ENCODE results near the gene FAM162A. TPM values are rescaled to one million over a fixed set of nuclear protein-coding genes. Genes with fewer than 3 reads are reported as not detected.

The FAM162A gene
- total RNA-seq (2022) (34.3 and 38.0 TPM in 2 replicates), Bru-seq, nascent RNA (percentile 59 among the genes with signal in this experiment), BruChase-seq, experiment 1, labeled RNA remaining after a 6-hour chase (percentile 54 among the genes with signal in this experiment), BruChase-seq, experiment 2, labeled RNA remaining after a 2-hour chase (percentile 43 among the genes with signal in this experiment)
- long read RNA-seq, transcript FAM162A-203 (5 exons, 3,052 nt): major isoform, 80 of 84 reads
- long read RNA-seq, partial matches to known transcripts: 1 of 84 reads
- long read RNA-seq, other reads (novel, unspliced or antisense): 3 of 84 reads

GRCh38 chr3:122383771-122384697 lies at the start of gene FAM162A:
FAM162A (plus strand) TSS chr3:122384182; CDS start chr3:122384266, 84 bp downstream.
- H3K9me3 Mint-ChIP-seq (ENCODE audit: low read depth, unreplicated experiment): no peaks in the 10 kb centered on the region
- no peaks in the 10 kb centered on the region for H3K27me3 Mint-ChIP-seq (ENCODE audit: unreplicated experiment)
- H3K36me3 Mint-ChIP-seq (ENCODE audit: insufficient read depth, unreplicated experiment): peaks cover 22% of the 10 kb centered on the region
- H3K4me3 Mint-ChIP-seq (ENCODE audit: low read depth, unreplicated experiment): peak within 1 kb of the TSS; percentile 87
- intact Hi-C loops (cut with micrococcal nuclease; ENCODE audit: unreplicated experiment): no loop called here
- TF ChIP-seq CTCF (IDR thresholded peaks at IDR 0.05; ENCODE audit: unreplicated experiment): peak; percentile 39
- peak within 1 kb of the TSS; percentile 78 for H3K27ac Mint-ChIP-seq (ENCODE audit: unreplicated experiment)
- CTCF ChIA-PET: interaction anchor here (0.6 to 2.9 kb wide), 10 partner anchors 9 to 296 kb away, joined by 3 to 24 read pairs (median 5); partner anchors contain the start of genes DTX3L, PARP9 and WDR5B
- BruUV-seq (replicated peaks): no TSS peak
- peak; percentile 97 for DNase-seq
- peaks cover 9% of the 10 kb centered on the region for H3K4me1 Mint-ChIP-seq (ENCODE audit: low read depth, unreplicated experiment)

GRCh38 chr3:122342803-122343202 lies 41.2 kb upstream of the FAM162A start:
- no peak for DNase-seq
- BruUV-seq (replicated peaks): no TSS peak
- intact Hi-C loops (cut with micrococcal nuclease; ENCODE audit: unreplicated experiment): no loop called here
- TF ChIP-seq CTCF (IDR thresholded peaks at IDR 0.05; ENCODE audit: unreplicated experiment): no peak
- Mint-ChIP-seq H3K4me1 (ENCODE audit: low read depth, unreplicated experiment) (no peaks in the 10 kb centered on the region), H3K9me3 (ENCODE audit: low read depth, unreplicated experiment) (peaks cover 6% of the 10 kb centered on the region), H3K4me3 (ENCODE audit: low read depth, unreplicated experiment) (no peak overlapping the region), H3K36me3 (ENCODE audit: insufficient read depth, unreplicated experiment) (no peaks in the 10 kb centered on the region), H3K27me3 (ENCODE audit: unreplicated experiment) (no peaks in the 10 kb centered on the region), H3K27ac (ENCODE audit: unreplicated experiment) (no peak overlapping the region)
- CTCF ChIA-PET: no interaction called here

- CTCF ChIA-PET: interaction anchor here (0.6 kb wide), 1 partner anchor 16 kb away, joined by 5 read pairs; no protein-coding TSS in a partner anchor
- DNase-seq: no peak
- BruUV-seq (replicated peaks): no TSS peak
These were observed 40.3 kb upstream of the FAM162A start for GRCh38 chr3:122343654-122344053.

More at GRCh38 chr3:122343654-122344053, 40.3 kb upstream of the FAM162A start:
- no peaks in the 10 kb centered on the region for H3K36me3 Mint-ChIP-seq (ENCODE audit: insufficient read depth, unreplicated experiment)
- H3K27me3 Mint-ChIP-seq (ENCODE audit: unreplicated experiment): no peaks in the 10 kb centered on the region
- H3K4me3 Mint-ChIP-seq (ENCODE audit: low read depth, unreplicated experiment): no peak overlapping the region
- H3K27ac Mint-ChIP-seq (ENCODE audit: unreplicated experiment): no peak overlapping the region
- intact Hi-C loops (cut with micrococcal nuclease; ENCODE audit: unreplicated experiment): no loop called here
- H3K9me3 Mint-ChIP-seq (ENCODE audit: low read depth, unreplicated experiment): peaks cover 8% of the 10 kb centered on the region
- H3K4me1 Mint-ChIP-seq (ENCODE audit: low read depth, unreplicated experiment): no peaks in the 10 kb centered on the region
- no peak for TF ChIP-seq CTCF (IDR thresholded peaks at IDR 0.05; ENCODE audit: unreplicated experiment)
